Bronchial epithelial cell (primary cell): ENCODE results near the gene KANSL1L. TPM values are rescaled to one million over a fixed set of nuclear protein-coding genes. Genes with fewer than 3 reads are reported as not detected.

Experiments
- DNase-seq: peaks from one replicate; pipeline ENCODE4 v3.0.0-alpha.2; 2010; ENCODE audit warnings: low read depth
- FAIRE-seq: peaks from 2 replicates; lab custom pipeline; 2011; peaks lifted over from hg19 to GRCh38; lab: Jason Lieb, UNC
- H3K27me3 ChIP-seq: 2 replicates; pipeline ENCODE4 v1.5.1; 2011; ENCODE audit warnings: low read length; ENCODE audit not compliant: control insufficient read depth, insufficient read depth
- H3K36me3 ChIP-seq: 2 replicates; pipeline ENCODE4 v1.5.1; 2011; ENCODE audit warnings: low read length; ENCODE audit not compliant: control insufficient read depth, insufficient read depth
- H3K4me3 ChIP-seq: 2 replicates; pipeline ENCODE4 v1.5.1; 2011; ENCODE audit warnings: mild to moderate bottlenecking, low read depth, low read length, control low read depth
- total RNA-seq: library from RNA; depleted of rRNA; stranded (reverse); fragments of >200 nt; gene quantifications from 2 replicates; pipeline ENCODE4 v1.2.1, GENCODE V29; 2014
- TF ChIP-seq, protein P1 (sequence below): IDR thresholded peaks from 2 replicates; pipeline ENCODE4 v1.5.1; 2011; ENCODE audit warnings: mild to moderate bottlenecking, moderate library complexity, low read length, control low read depth, inconsistent platforms; ENCODE audit not compliant: insufficient read depth, severe bottlenecking

Gene KANSL1L
- total RNA-seq, 1 donor from 2014 or later, result 8.7 TPM

- Histone ChIP-seq H3K27me3 (no peaks in the 10 kb centered on the region), H3K4me3 (no peak overlapping the region), H3K36me3 (peaks cover 3% of the 10 kb centered on the region)
- TF ChIP-seq, protein P1, sequence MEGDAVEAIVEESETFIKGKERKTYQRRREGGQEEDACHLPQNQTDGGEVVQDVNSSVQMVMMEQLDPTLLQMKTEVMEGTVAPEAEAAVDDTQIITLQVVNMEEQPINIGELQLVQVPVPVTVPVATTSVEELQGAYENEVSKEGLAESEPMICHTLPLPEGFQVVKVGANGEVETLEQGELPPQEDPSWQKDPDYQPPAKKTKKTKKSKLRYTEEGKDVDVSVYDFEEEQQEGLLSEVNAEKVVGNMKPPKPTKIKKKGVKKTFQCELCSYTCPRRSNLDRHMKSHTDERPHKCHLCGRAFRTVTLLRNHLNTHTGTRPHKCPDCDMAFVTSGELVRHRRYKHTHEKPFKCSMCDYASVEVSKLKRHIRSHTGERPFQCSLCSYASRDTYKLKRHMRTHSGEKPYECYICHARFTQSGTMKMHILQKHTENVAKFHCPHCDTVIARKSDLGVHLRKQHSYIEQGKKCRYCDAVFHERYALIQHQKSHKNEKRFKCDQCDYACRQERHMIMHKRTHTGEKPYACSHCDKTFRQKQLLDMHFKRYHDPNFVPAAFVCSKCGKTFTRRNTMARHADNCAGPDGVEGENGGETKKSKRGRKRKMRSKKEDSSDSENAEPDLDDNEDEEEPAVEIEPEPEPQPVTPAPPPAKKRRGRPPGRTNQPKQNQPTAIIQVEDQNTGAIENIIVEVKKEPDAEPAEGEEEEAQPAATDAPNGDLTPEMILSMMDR, result no peak
- no peak for FAIRE-seq
- no peak for DNase-seq
Observed at GRCh38 chr2:210000464-210001324, 170.5 kb downstream of the KANSL1L start.

GRCh38 chr2:209998596-209998995, 172.6 kb downstream of the KANSL1L start:
- FAIRE-seq, result no peak
- Histone ChIP-seq H3K27me3 (no peaks in the 10 kb centered on the region), H3K36me3 (no peaks in the 10 kb centered on the region), H3K4me3 (no peak overlapping the region)
- DNase-seq, result no peak
- TF ChIP-seq, protein P1, result no peak

GRCh38 chr2:209993968-209994367, 177.2 kb downstream of the KANSL1L start:
- FAIRE-seq (no peak), DNase-seq (no peak)
- TF ChIP-seq, protein P1, result no peak
- Histone ChIP-seq H3K4me3 (no peak overlapping the region), H3K27me3 (no peaks in the 10 kb centered on the region), H3K36me3 (no peaks in the 10 kb centered on the region)

- no peaks in the 10 kb centered on the region for H3K36me3 ChIP-seq
- H3K4me3 ChIP-seq, result no peak overlapping the region
- no peak for FAIRE-seq
- no peaks in the 10 kb centered on the region for H3K27me3 ChIP-seq
- DNase-seq, result no peak
- TF ChIP-seq, protein P1, result no peak
Observed at GRCh38 chr2:209990838-209991237, 180.4 kb downstream of the KANSL1L start.

DNA sequence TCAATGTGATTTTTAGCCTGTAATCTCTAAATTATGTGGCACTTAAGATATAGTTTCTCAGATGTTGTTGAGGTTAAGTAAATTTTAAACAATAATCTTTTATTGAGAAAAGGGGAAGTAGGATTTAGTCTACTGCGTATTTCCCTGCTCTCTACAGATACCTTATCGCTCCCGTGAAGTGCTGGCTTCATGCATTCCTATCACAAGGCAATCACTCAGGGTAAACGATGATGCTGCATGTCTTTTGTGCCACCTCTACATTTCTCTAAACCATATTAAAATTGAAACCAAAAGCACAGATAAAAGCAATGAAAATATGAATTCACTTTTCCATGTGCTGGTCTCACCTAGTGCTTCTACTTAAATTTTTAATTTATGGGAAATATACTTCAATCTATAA, 183.2 kb downstream of the KANSL1L start:
- H3K36me3 ChIP-seq, result no peaks in the 10 kb centered on the region

More for the DNA sequence above, 183.2 kb downstream of the KANSL1L start:
- TF ChIP-seq, protein P1, result no peak
- H3K27me3 ChIP-seq, result no peaks in the 10 kb centered on the region
- DNase-seq (no peak), FAIRE-seq (no peak)
- no peak overlapping the region for H3K4me3 ChIP-seq
